ENCODE measurements around the gene TSPAN5. TPM values are rescaled to one million over a fixed set of nuclear protein-coding genes. Genes with fewer than 3 reads are reported as not detected.

The TSPAN5 gene
- total RNA-seq, 2 donors from 2014 or later: 3.5 to 5.3 TPM

GRCh38 chr4:98608356-98608755 lies 50.1 kb downstream of the TSPAN5 start:
- intact Hi-C loops (cut with DNase I): no loop called here
- no peak for DNase-seq (ENCODE audit: low spot score)

GRCh38 chr4:98606894-98607293 lies 51.5 kb downstream of the TSPAN5 start:
- DNase-seq (ENCODE audit: low spot score): no peak
- intact Hi-C loops (cut with DNase I): no loop called here

- intact Hi-C loops (cut with DNase I): no loop called here
- DNase-seq (ENCODE audit: low spot score): no peak
Observed at GRCh38 chr4:98605216-98605615, 53.2 kb downstream of the TSPAN5 start.

GRCh38 chr4:98604723-98605122 lies 53.7 kb downstream of the TSPAN5 start:
- no peak for DNase-seq (ENCODE audit: low spot score)
- intact Hi-C loops (cut with DNase I): no loop called here

GRCh38 chr4:98603683-98604521 lies 54.5 kb downstream of the TSPAN5 start:
- intact Hi-C loops (cut with DNase I): no loop called here
- no peak for DNase-seq (ENCODE audit: low spot score)

GRCh38 chr4:98602270-98602669 lies 56.1 kb downstream of the TSPAN5 start:
- DNase-seq (ENCODE audit: low spot score): no peak
- intact Hi-C loops (cut with DNase I): no loop called here

- intact Hi-C loops (cut with DNase I): no loop called here
- no peak for DNase-seq (ENCODE audit: low spot score)
Observed at GRCh38 chr4:98601708-98602107, 56.7 kb downstream of the TSPAN5 start.

GRCh38 chr4:98599617-98600205 lies 58.7 kb downstream of the TSPAN5 start:
- no peak for DNase-seq (ENCODE audit: low spot score)
- intact Hi-C loops (cut with DNase I): no loop called here

- no peak for DNase-seq (ENCODE audit: low spot score)
- intact Hi-C loops (cut with DNase I): no loop called here
Observed at GRCh38 chr4:98586962-98587354, 71.5 kb downstream of the TSPAN5 start.

GRCh38 chr4:98586291-98586961 lies 72.0 kb downstream of the TSPAN5 start:
- no peak for DNase-seq (ENCODE audit: low spot score)
- intact Hi-C loops (cut with DNase I): no loop called here

DNA sequence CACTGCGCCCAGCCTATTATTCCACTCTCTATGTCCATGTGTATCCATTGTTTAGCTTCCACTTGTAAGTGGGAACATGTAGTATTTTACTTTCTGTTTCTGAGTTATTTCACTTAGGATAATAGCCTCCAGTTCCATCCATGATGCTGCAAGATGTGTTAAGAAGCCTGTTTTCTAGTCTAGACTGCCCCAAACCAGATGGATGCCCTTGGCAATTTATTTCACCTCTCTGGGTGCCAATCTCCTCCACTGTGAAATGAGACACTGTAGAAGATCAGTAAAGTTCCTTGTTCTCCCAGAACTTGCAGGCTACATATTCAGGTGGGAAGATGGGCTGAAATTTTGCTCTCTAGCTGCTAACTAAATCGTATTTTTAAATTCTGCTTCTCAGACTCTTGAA lies 72.8 kb downstream of the TSPAN5 start:
- no peak for DNase-seq (ENCODE audit: low spot score)

GRCh38 chr4:98584265-98584664 lies 74.1 kb downstream of the TSPAN5 start:
- intact Hi-C loops (cut with DNase I): no loop called here
- no peak for DNase-seq (ENCODE audit: low spot score)

More for the DNA sequence above, 72.8 kb downstream of the TSPAN5 start:
- intact Hi-C loops (cut with DNase I): no loop called here

DNA sequence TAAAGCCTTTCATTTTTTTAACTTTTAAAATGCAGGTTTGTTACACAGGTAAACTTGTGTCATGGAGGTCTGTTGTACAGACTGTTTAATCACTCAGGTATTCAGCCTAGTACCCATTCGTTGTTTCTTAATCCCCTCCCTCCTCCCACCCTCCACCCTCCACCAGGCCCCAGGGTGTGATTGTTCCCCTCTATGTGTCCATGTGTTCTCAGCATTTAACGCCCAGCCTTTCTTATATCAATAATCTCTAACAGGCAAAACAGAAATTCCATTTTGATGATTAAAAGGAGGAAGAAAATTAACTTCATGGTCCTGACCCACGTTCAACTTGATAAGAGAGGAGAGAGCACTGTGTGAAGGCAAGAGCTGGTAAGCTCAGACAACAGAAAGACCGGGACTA lies 75.1 kb downstream of the TSPAN5 start:
- DNase-seq (ENCODE audit: low spot score): no peak
- intact Hi-C loops (cut with DNase I): no loop called here

GRCh38 chr4:98581126-98581525 lies 77.3 kb downstream of the TSPAN5 start:
- intact Hi-C loops (cut with DNase I): no loop called here
- DNase-seq (ENCODE audit: low spot score): no peak

DNA sequence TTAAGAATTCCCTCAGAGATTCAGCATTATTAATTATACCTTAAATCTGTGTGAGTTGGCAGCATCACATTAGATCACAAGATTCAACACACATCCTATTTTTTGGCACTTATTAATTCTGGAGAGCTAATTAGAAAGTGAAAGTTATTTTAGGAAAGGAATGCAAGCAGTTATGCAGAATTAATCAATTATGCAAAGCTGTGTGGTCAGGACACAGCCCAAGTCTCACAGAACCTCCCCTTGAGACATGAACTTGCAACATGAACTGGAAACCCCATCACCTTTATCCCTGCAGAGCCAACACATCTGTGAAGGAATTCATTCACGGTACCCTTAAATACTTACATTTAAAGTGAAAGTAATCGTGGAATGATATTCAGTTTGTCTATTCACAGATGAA lies 80.5 kb downstream of the TSPAN5 start:
- intact Hi-C loops (cut with DNase I): no loop called here
- DNase-seq (ENCODE audit: low spot score): no peak

GRCh38 chr4:98574816-98575215 lies 83.6 kb downstream of the TSPAN5 start:
- DNase-seq (ENCODE audit: low spot score): no peak
- intact Hi-C loops (cut with DNase I): no loop called here

DNA sequence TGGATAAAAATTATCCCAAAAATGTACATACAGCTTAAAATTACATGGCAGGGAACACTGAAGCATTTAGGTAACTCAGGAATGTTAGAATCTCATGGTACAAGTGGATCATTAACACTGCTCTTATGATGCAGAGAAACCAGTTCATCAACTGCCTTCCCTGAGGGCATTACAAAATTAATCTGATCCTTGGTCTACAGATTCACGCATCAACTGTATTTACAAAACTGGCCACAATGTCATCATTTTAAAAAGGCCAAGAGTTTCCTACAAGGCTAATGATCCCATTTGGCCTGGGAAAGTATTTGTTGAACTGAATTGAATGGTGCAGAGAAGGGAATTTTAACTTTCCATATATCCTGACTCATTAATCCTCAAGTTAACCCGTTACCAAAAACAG lies 84.6 kb downstream of the TSPAN5 start:
- no peak for DNase-seq (ENCODE audit: low spot score)
- intact Hi-C loops (cut with DNase I): no loop called here

DNA sequence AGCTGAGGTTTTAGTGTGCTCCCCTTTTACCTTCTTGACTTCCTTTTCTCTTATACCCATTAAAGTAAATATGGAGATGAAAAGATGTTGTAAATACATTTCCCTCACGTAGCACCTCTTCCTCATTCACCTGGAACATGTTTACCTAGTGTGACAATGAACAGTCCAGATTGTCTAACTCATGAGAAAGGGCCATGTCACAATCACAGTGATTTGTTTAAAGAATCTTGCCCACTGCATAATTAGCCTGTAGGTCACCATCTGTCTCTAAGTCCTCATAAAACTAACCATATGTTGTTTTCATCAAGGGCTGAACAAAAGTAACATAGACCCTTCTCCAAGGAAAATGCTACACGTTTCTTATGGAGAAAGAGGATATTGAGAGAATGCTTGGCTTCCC lies 85.7 kb downstream of the TSPAN5 start:
- intact Hi-C loops (cut with DNase I): no loop called here

GRCh38 chr4:98571161-98571786 lies 87.1 kb downstream of the TSPAN5 start:
- DNase-seq (ENCODE audit: low spot score): no peak
- intact Hi-C loops (cut with DNase I): no loop called here

More for the DNA sequence above, 85.7 kb downstream of the TSPAN5 start:
- no peak for DNase-seq (ENCODE audit: low spot score)

DNA sequence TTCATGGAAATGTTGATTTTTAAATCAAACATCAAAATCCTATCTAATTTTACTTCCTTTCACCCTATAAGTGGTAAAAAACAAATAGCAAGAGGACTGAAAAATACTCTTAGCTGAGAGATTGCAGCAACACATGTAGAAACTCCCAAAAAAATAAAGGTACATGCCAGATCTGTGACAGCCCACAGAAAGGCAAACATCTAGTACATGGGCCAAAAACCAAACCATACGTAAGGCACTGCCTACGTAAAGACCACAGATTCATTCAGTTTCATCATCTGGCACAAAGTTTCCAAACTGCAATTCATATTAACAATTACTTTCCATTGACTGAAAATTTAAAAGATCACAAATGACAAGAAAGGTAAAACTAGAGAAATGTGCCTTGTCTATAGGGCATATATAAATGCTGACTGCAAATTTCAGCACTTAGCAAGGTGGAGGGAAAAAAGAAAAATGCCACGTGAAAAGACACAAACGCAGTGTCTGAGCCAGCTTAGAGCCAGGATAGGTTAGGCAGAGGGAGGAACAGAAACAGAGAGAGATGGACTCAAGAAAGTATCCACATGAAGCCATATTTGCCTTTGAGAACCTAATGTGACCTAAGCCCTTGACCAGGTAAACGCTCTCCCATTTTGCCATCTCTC lies 88.1 kb downstream of the TSPAN5 start:
- intact Hi-C loops (cut with DNase I): no loop called here
- DNase-seq (ENCODE audit: low spot score): no peak

Data from posterior vena cava (tissue), 2 donors.